H1 (cell line): Measurements from ENCODE around the gene S100A13. TPM values are rescaled to one million over a fixed set of nuclear protein-coding genes. Genes with fewer than 3 reads are reported as not detected.

Experiments
- CTCF ChIA-PET: fragments of 300-600 bp; sonication (Branson Sonifier 250); formaldehyde crosslinking; loops from one replicate; lab custom pipeline; 2021; ENCODE audit not compliant: partially characterized antibody; lab: Charles Lee
- POLR2A ChIA-PET: fragments of 300-600 bp; sonication (Branson Sonifier 250); formaldehyde crosslinking; loops from one replicate; lab custom pipeline; 2021; ENCODE audit warnings: inconsistent platforms; ENCODE audit not compliant: partially characterized antibody; lab: Charles Lee
- DNase-seq, 2 experiments: peaks; one replicate each; pipeline versions ENCODE4 v3.0.0 to v3.0.0-alpha.2; 2010 to 2022; ENCODE audit warnings: low spot score in 2 of 2, low read depth in 1 of 2, mixed read lengths in 1 of 2
- FAIRE-seq: peaks from 2 replicates; lab custom pipeline; 2011; peaks lifted over from hg19 to GRCh38; lab: Jason Lieb, UNC
- H2AFZ ChIP-seq: 2 replicates; pipeline ENCODE4 v1.8.1; 2012; ENCODE audit warnings: low read length, inconsistent platforms
- H2AK5ac ChIP-seq: 2 replicates; pipeline ENCODE4 v1.6.1; 2013; ENCODE audit warnings: low read depth, low read length
- H2BK120ac ChIP-seq: replicated peaks from 2 replicates; pipeline ENCODE3; 2013; ENCODE audit warnings: low read depth, low read length, inconsistent platforms
- H2BK12ac ChIP-seq: 2 replicates; pipeline ENCODE4 v1.6.1; 2013; ENCODE audit warnings: low read depth, low read length
- H2BK15ac ChIP-seq: 2 replicates; pipeline ENCODE4 v1.6.1; 2013; ENCODE audit warnings: low read length
- H2BK20ac ChIP-seq: 2 replicates; pipeline ENCODE4 v1.6.1; 2013; ENCODE audit warnings: low read length
- H2BK5ac ChIP-seq: 2 replicates; pipeline ENCODE4 v1.6.1; 2013; ENCODE audit warnings: low read depth, low read length
- H3K14ac ChIP-seq: 2 replicates; pipeline ENCODE4 v1.6.1; 2013; ENCODE audit warnings: inconsistent platforms; ENCODE audit not compliant: insufficient read length
- H3K18ac ChIP-seq: 2 replicates; pipeline ENCODE4 v1.6.1; 2013; ENCODE audit warnings: low read length; ENCODE audit errors: extremely low read depth
- H3K23ac ChIP-seq: 2 replicates; pipeline ENCODE4 v1.6.1; 2013; ENCODE audit warnings: inconsistent platforms; ENCODE audit not compliant: insufficient read length
- H3K23me2 ChIP-seq: 2 replicates; pipeline ENCODE4 v1.6.1; 2013; ENCODE audit warnings: low read depth, low read length
- H3K27ac ChIP-seq: 2 replicates; pipeline ENCODE4 v1.6.1; 2011; ENCODE audit warnings: low read depth, low read length, inconsistent platforms
- H3K27me3 ChIP-seq, 4 experiments: replicated peaks in 1 of 4; 1 replicate in 1 of 4; 2 replicates in 3 of 4; pipeline versions ENCODE4 v1.6.1 to v1.8.1; 2011 to 2013; ENCODE audit warnings: low read length in 3 of 4, mild to moderate bottlenecking in 3 of 4, inconsistent platforms in 2 of 4, mixed read lengths in 2 of 4, moderate library complexity in 1 of 4; ENCODE audit not compliant: control insufficient read depth in 3 of 4, insufficient read depth in 3 of 4; ENCODE audit errors: extremely low read depth in 1 of 4
- H3K36me3 ChIP-seq, 4 experiments: 2 replicates each; pipeline versions ENCODE4 v1.6.1 to v1.8.1; 2011 to 2013; ENCODE audit warnings: mild to moderate bottlenecking in 4 of 4, low read length in 3 of 4, moderate library complexity in 2 of 4, control low read depth in 1 of 4, inconsistent platforms in 1 of 4; ENCODE audit not compliant: insufficient read depth in 4 of 4, control insufficient read depth in 2 of 4
- H3K4ac ChIP-seq: replicated peaks from 2 replicates; pipeline ENCODE3; 2013; ENCODE audit warnings: low read length, low read depth, mixed read lengths, inconsistent platforms; ENCODE audit not compliant: insufficient read length
- H3K4me1 ChIP-seq, 4 experiments: replicated peaks in 1 of 4; 1 replicate in 1 of 4; 2 replicates in 3 of 4; pipeline versions ENCODE4 v1.6.1 to v1.8.1; 2011 to 2013; ENCODE audit warnings: low read length in 3 of 4, inconsistent platforms in 2 of 4, mixed read lengths in 1 of 4; ENCODE audit not compliant: insufficient read depth in 4 of 4, control insufficient read depth in 3 of 4
- H3K4me2 ChIP-seq, 2 experiments: 2 replicates each; pipeline versions ENCODE4 v1.6.1 to v1.8.1; 2011 to 2013; ENCODE audit warnings: low read depth in 2 of 2, low read length in 2 of 2, control low read depth in 1 of 2, inconsistent platforms in 1 of 2, mild to moderate bottlenecking in 1 of 2; ENCODE audit not compliant: insufficient read depth in 1 of 2
- H3K4me3 ChIP-seq, 4 experiments: fragments of 200-600, 300-600 bp in 1 of 4; sonication (generic), shearing (Covaris generic), sonication (Bioruptor Twin) in 1 of 4; 2 replicates each; pipeline versions ENCODE4 v1.5.1 to v1.8.1; 2011 to 2016; ENCODE audit warnings: low read length in 4 of 4, low read depth in 3 of 4, control low read depth in 2 of 4, inconsistent platforms in 2 of 4, mild to moderate bottlenecking in 2 of 4, mixed read lengths in 1 of 4, moderate library complexity in 1 of 4; ENCODE audit not compliant: insufficient read depth in 2 of 4; ENCODE audit errors: extremely low read depth in 1 of 4
- H3K56ac ChIP-seq: replicated peaks from 2 replicates; pipeline ENCODE3; 2013; ENCODE audit warnings: low read depth, mild to moderate bottlenecking, mixed read lengths, low read length, inconsistent platforms; ENCODE audit not compliant: insufficient read length
- H3K79me1 ChIP-seq: 2 replicates; pipeline ENCODE4 v1.6.1; 2013; ENCODE audit warnings: low read depth, low read length, control low read depth
- H3K79me2 ChIP-seq, 2 experiments: 2 replicates each; pipeline versions ENCODE4 v1.6.1 to v1.8.1; 2012 to 2013; ENCODE audit warnings: low read length in 2 of 2, mild to moderate bottlenecking in 2 of 2, inconsistent platforms in 1 of 2; ENCODE audit not compliant: insufficient read depth in 2 of 2, control insufficient read depth in 1 of 2
- H3K9ac ChIP-seq, 4 experiments: replicated peaks in 1 of 4; 1 replicate in 1 of 4; 2 replicates in 3 of 4; pipeline versions ENCODE4 v1.6.1 to v1.8.1; 2011 to 2013; ENCODE audit warnings: low read depth in 3 of 4, low read length in 3 of 4, control low read depth in 2 of 4, mild to moderate bottlenecking in 2 of 4, moderate library complexity in 2 of 4, inconsistent platforms in 1 of 4; ENCODE audit errors: extremely low read depth in 1 of 4
- H3K9me3 ChIP-seq, 2 experiments: 2 replicates each; pipeline versions ENCODE4 v1.6.1 to v1.8.1; 2012 to 2013; ENCODE audit warnings: mild to moderate bottlenecking in 2 of 2, moderate library complexity in 2 of 2, control low read depth in 1 of 2, inconsistent platforms in 1 of 2, low read depth in 1 of 2, low read length in 1 of 2, mixed read lengths in 1 of 2; ENCODE audit not compliant: insufficient read depth in 2 of 2
- H4K20me1 ChIP-seq, 2 experiments: replicated peaks in 1 of 2; 2 replicates each; pipeline versions ENCODE3 to v1.8.1; 2011 to 2013; ENCODE audit warnings: inconsistent platforms in 2 of 2, low read length in 2 of 2, mild to moderate bottlenecking in 1 of 2; ENCODE audit not compliant: insufficient read depth in 2 of 2, control insufficient read depth in 1 of 2
- H4K5ac ChIP-seq: 2 replicates; pipeline ENCODE4 v1.6.1; 2013; ENCODE audit warnings: low read length, low read depth, mixed read lengths, inconsistent platforms; ENCODE audit not compliant: insufficient read length
- H4K8ac ChIP-seq: 2 replicates; pipeline ENCODE4 v1.8.0; 2013; ENCODE audit warnings: mild to moderate bottlenecking, moderate library complexity, low read length, inconsistent platforms; ENCODE audit not compliant: insufficient read depth; ENCODE audit errors: extremely low read depth
- H4K91ac ChIP-seq: replicated peaks from 2 replicates; pipeline ENCODE3; 2013; ENCODE audit warnings: low read length, mixed read lengths, inconsistent platforms; ENCODE audit not compliant: insufficient read length
- BACH1 ChIP-seq: IDR thresholded peaks from 2 replicates; pipeline ENCODE4 v1.6.1; 2012; ENCODE audit warnings: low read length, improper control_type of control experiment
- CEBPB ChIP-seq: IDR thresholded peaks from 2 replicates; pipeline ENCODE4 v1.6.1; 2012; ENCODE audit warnings: low read depth, low read length
- PHF8 ChIP-seq: fragments of 200-600 bp; sonication (generic); conservative IDR thresholded peaks from 2 replicates; pipeline ENCODE4 v1.7.1; 2012; ENCODE audit warnings: low read depth, mild to moderate bottlenecking, inconsistent platforms, low read length, moderate library complexity
- RXRA ChIP-seq: IDR thresholded peaks from 2 replicates; pipeline ENCODE4 v1.6.1; 2011; ENCODE audit warnings: low read depth, mild to moderate bottlenecking, low read length, moderate library complexity; ENCODE audit not compliant: insufficient read depth
- SUZ12 ChIP-seq: fragments of 200-600 bp; sonication (generic); IDR thresholded peaks from 2 replicates; pipeline ENCODE4 v1.6.1; 2012; ENCODE audit warnings: mild to moderate bottlenecking, inconsistent platforms, low read length, moderate library complexity, mixed read lengths
- TBP ChIP-seq: IDR thresholded peaks from 2 replicates; pipeline ENCODE4 v1.6.1; 2011; ENCODE audit warnings: low read depth, low read length, improper control_type of control experiment
- WGBS, 2 experiments: shearing (Covaris generic) in 1 of 2; methylation state at CpG; one replicate each; pipeline versions ENCODE4 v1.1.6 to v1.1.7; 2013 to 2015; ENCODE audit warnings: low lambda C conversion rate in 2 of 2, mixed read lengths in 2 of 2, inconsistent platforms in 1 of 2, low coverage in 1 of 2, missing lambda C conversion rate in 1 of 2; ENCODE audit not compliant: insufficient replicate concordance in 2 of 2, insufficient coverage in 1 of 2, insufficient read length in 1 of 2; ENCODE audit errors: extremely low coverage in 1 of 2, missing lambda C conversion rate in 1 of 2; 5-methylcytosine and 5-hydroxymethylcytosine counted together
- polyA plus RNA-seq, 7 experiments: library from polyadenylated mRNA; depleted of rRNA in 3 of 7; stranded (reverse) in 5 of 7; unstranded in 2 of 7; fragments of >200 nt in 5 of 7; fragments of 200-250 nt in 2 of 7; gene quantifications; 1 replicate in 5 of 7; 2 replicates in 1 of 7; 4 replicates in 1 of 7; pipeline versions ENCODE4 v1.2.1 to v1.2.3, GENCODE V29; 2011 to 2013; ENCODE audit warnings: missing spikeins in 2 of 7, mixed read lengths in 2 of 7
- total RNA-seq: library from RNA; stranded (reverse); fragmentation: NEBNext Ultra II Directional; extraction: Animal tissue kit (Norgen Biotek cat#: 25700); gene quantifications from 2 replicates; pipeline ENCODE4 v1.2.1, GENCODE V29; 2021
- TF ChIP-seq, protein P1 (sequence below), 3 experiments: IDR thresholded peaks; 1 replicate in 2 of 3; 2 replicates in 1 of 3; pipeline versions ENCODE4 v1.5.1 to v1.6.1; 2011; ENCODE audit warnings: low read length in 3 of 3, mild to moderate bottlenecking in 3 of 3, inconsistent platforms in 2 of 3, low read depth in 1 of 3, moderate library complexity in 1 of 3; ENCODE audit not compliant: insufficient read depth in 1 of 3; ENCODE audit errors: control extremely low read depth in 1 of 3
- TF ChIP-seq, protein P2 (sequence below): IDR thresholded peaks from 2 replicates; pipeline ENCODE4 v1.6.1; 2012; ENCODE audit warnings: inconsistent platforms

S100A13 gene
- total and polyA plus RNA-seq, 2 of the 8 experiments (the other 6 are each of a cell fraction or from before 2014, with no cell fraction given): 63.6 to 127 TPM

DNA sequence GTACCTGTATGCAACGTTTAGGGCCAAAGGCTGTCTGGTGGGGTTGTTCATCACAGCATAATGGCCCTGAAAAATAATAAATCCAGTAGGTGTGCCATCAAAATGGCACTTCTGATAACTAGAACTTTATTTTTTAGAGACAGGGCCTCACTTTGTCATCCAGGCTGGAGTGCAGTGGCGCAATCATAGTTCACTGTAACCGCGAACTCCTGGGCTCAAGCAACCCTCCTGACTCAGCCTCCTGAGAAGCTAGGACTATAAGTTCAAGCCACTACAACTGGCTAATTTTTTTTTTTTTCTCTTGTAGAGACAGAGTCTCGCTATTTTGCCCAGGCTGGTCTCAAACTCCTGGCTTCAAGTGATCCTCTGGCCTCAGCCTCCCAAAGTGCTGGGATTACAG is 35.9 kb upstream of the S100A13 start:
- no peak overlapping the region for H3K56ac ChIP-seq
- H4K8ac ChIP-seq: no peak overlapping the region
- H3K79me2 ChIP-seq: peaks cover 0 to 17% of the 10 kb centered on the region in 2 experiments; a peak in 2 of 4 replicates
- no peak overlapping the region for H3K14ac ChIP-seq
- peaks cover 62 to 78% (median 73%) of the 10 kb centered on the region in 4 experiments for H3K36me3 ChIP-seq
- no peak overlapping the region for H2BK15ac ChIP-seq
- no peak overlapping the region for H3K18ac ChIP-seq
- no peak overlapping the region for H2AK5ac ChIP-seq
- no peak overlapping the region for H3K4me3 ChIP-seq
- no peak overlapping the region for H3K23ac ChIP-seq
- no peak for DNase-seq
- no peak overlapping the region for H2BK20ac ChIP-seq
- no peaks in the 10 kb centered on the region for H3K27me3 ChIP-seq
- FAIRE-seq: no peak
- no peaks in the 10 kb centered on the region for H3K23me2 ChIP-seq
- no peak overlapping the region for H2AFZ ChIP-seq
- H2BK12ac ChIP-seq: no peak overlapping the region
- H4K91ac ChIP-seq: no peak overlapping the region
- H3K9ac ChIP-seq: no peak overlapping the region
- WGBS, 2 experiments: 95% methylated on average over 5 of the region's 5 CpGs; no CpG with 5 or more reads in 1 of the 2 experiments
- POLR2A ChIA-PET: interaction anchor here (0.6 to 19.8 kb wide), 6 partner anchors 7 to 203 kb away, joined by 3 to 343 read pairs (median 24); partner anchors contain the start of genes CHTOP, ILF2 and NPR1
- H3K4me1 ChIP-seq: peaks cover 0 to 4% (median 2%) of the 10 kb centered on the region in 4 experiments; a peak in 2 of 7 replicates
- H2BK5ac ChIP-seq: no peak overlapping the region
- H3K4me2 ChIP-seq: no peak overlapping the region
- H2BK120ac ChIP-seq: no peak overlapping the region
- peaks cover 0 to 10% of the 10 kb centered on the region in 2 experiments for H4K20me1 ChIP-seq
- no peak for TF ChIP-seq TBP
- TF ChIP-seq, protein P1, sequence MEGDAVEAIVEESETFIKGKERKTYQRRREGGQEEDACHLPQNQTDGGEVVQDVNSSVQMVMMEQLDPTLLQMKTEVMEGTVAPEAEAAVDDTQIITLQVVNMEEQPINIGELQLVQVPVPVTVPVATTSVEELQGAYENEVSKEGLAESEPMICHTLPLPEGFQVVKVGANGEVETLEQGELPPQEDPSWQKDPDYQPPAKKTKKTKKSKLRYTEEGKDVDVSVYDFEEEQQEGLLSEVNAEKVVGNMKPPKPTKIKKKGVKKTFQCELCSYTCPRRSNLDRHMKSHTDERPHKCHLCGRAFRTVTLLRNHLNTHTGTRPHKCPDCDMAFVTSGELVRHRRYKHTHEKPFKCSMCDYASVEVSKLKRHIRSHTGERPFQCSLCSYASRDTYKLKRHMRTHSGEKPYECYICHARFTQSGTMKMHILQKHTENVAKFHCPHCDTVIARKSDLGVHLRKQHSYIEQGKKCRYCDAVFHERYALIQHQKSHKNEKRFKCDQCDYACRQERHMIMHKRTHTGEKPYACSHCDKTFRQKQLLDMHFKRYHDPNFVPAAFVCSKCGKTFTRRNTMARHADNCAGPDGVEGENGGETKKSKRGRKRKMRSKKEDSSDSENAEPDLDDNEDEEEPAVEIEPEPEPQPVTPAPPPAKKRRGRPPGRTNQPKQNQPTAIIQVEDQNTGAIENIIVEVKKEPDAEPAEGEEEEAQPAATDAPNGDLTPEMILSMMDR (IDR thresholded peaks at IDR 0.05; ENCODE audit: control extremely low read depth in 1 of 3, insufficient read depth in 1 of 3, low read depth in 1 of 3, low read length in 3 of 3): no peak
- no peak for TF ChIP-seq RXRA
- no peak for TF ChIP-seq CEBPB
- no peak for TF ChIP-seq SUZ12
- TF ChIP-seq, protein P2, sequence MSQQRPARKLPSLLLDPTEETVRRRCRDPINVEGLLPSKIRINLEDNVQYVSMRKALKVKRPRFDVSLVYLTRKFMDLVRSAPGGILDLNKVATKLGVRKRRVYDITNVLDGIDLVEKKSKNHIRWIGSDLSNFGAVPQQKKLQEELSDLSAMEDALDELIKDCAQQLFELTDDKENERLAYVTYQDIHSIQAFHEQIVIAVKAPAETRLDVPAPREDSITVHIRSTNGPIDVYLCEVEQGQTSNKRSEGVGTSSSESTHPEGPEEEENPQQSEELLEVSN: no peak
- no peak for TF ChIP-seq PHF8
- TF ChIP-seq BACH1: no peak
- H4K5ac ChIP-seq: no peak overlapping the region
- no peak overlapping the region for H3K27ac ChIP-seq
- no peaks in the 10 kb centered on the region for H3K9me3 ChIP-seq
- no peak overlapping the region for H3K4ac ChIP-seq
- CTCF ChIA-PET: interaction anchor here (1.0 kb wide), 1 partner anchor 109 kb away, joined by 3 read pairs; no protein-coding TSS in a partner anchor
- peaks cover 5% of the 10 kb centered on the region; the same call in 1 of the 2 replicates for H3K79me1 ChIP-seq
